CD4-positive, alpha-beta T cell treated with Interleukin-1 beta for 1 hour (primary cell): ENCODE measurements around the gene NHLRC2.
A peak's percentile ranks its signal among the peaks of the same experiment; 100 is the strongest.

Experiments
- DNase-seq, 2 donors: peaks; one replicate each; pipeline ENCODE4 v3.0.0-alpha.2; 2020 to 2022

The NHLRC2 gene

DNA sequence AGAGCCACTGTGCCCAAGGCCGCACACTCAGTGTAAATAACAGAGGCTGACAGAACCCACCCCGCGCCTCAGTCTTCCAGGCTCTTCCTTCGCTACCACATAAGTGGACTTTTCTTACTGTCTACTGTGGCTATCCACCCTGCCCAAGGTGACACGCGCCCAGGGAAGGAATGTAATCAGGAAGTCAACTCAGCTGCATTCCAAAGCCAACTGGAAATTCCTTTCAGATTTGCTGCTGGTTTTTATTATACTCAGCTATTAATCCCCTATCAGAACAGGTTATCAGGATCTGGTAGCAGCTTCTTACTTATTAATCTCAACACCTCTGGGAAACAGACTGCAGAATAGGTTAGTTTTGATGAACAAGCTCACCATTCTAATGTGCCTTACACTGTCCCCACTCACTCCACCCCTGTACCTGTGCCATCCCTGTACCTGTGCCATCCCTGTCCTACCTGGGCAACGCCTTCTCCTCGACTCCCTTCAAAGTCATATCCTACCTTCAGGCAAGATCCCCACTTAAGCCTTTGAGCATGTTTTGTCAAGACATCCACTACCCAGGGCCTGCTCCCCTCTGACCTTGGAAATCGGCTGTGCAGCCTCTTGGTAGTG, 90.7 kb downstream of the NHLRC2 start:
- no peak for DNase-seq

DNA sequence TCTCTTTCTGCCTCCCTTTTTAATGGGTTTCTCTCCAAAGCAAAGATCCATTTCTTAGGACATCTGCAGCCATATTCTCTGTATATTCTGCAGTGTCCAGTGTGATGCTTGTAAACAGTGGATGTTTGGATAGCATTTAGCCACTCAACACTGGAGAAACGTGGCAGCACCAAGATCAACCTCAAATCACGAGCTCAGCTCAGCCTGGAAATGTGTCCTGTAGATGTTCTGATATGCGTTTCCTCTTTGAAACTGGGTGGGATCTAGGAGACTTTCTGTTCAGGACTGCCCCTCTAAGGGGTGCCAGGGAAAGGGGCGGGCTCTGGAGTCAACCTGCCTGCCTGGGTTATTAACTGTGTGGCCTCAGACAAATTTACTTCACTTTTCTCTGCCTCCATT, 91.2 kb downstream of the NHLRC2 start:
- DNase-seq: no peak

DNA sequence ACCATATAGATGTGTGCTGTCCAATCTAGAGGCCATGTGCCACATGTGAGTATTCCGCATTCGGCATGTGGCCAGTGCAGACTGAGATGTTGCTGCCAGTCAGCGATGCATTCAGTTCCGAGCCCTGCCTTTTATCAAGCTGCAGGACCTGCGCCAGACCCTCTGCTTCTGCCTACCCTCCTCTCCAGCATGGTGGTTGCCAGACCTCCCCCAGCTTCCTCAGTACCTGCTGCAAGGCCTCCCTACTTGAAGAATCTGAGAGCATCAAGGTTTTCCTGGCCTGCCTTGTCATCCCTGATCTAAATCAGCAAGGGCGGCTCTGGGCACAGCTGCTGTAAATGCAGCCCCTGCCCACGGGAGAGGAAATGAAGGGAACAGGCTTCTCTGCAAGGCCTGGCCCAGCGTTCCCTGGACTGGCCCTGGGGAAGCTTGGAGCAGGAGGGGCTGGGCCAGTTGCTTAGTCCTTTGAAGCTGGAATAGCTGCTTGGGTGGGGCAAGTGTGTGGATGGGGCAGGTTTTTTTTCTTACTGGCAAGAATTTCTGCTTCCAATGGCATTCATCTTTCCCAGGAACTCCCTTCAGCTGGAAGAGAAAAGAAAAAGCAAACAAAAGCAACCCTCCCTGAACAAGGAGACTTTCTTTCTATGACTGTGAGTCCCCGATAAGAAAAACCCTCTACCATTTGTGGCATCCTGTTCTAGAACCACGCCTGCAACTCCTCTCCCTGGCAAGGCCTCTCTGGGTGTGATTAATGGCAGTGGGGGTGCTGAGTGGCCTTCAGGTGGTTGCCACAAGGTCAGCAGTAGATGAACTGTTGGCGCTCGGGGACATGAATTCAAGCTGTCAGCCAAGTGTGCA, 93.0 kb downstream of the NHLRC2 start:
- no peak for DNase-seq

DNA sequence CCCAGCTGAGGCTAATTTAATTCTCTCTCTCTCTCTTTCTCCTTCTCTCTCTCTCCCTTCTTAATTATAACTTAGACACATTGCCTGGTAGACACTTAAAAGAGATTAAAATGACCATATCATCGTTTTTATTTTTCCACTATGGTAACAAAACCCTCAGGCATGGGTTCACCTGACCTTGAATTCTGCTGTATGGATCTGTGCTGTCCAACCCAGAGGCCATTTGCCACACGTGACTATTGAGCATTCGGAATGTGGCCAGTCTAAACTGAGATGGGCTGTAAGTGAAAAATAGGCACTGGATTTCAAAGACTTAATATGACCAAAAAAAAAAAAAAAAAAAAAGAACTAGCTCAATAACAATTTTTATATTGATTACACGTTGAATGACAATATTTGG, 93.6 kb downstream of the NHLRC2 start:
- DNase-seq: no peak

DNA sequence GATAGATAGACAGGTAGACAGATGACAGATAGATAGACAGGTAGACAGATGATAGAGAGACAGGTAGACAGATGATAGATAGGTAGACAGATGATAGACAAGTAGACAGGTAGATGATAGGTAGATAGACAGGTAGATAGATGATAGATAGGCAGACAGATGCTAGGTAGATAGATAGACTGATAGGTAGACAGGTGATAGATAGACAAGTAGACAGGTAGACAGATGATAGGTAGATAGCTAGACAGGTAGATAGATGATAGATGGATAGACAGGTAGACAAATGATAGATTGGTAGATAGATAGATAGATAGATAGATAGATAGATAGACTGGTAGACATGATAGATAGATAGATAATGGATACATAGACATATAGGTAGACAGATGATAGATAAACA, 95.8 kb downstream of the NHLRC2 start:
- DNase-seq: no peak

DNA sequence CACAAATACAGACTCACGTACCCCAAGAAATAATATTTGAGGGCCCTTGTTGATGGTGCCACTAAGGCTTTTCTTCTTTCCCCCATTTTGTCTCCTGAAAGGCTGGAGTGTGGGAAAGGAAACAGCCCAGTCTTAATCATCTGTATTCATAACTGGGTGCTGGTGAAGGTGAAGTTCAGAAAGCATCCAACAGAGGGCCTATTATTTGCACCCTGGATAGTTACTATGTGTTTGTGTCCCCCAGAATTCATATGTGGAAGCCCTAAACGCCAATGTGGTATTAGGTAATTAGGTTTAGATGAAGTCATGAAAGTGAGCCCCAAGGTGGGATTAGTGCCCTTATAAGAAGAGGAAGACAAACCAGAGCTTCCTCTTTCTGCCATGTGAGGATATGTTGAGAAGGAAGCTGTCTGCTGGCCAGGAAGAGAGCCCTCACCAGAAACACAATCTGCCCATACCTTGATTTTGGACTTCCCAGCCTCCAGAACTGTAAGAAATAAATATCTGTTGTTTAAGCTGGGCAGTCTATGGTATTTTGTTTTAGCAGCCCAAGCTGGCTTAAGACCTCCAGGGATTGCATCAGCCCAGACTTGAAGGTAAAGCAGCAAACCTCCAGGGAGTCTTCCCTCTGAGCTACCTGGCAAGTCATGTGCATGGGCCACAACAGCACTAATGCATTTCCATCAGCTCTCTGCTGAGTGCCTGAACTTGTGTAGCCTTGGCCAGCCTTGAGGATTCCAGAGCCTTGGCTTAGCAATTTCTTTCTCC, 99.2 kb downstream of the NHLRC2 start:
- peak in 1 of 2 donors; percentile 21 for DNase-seq

DNA sequence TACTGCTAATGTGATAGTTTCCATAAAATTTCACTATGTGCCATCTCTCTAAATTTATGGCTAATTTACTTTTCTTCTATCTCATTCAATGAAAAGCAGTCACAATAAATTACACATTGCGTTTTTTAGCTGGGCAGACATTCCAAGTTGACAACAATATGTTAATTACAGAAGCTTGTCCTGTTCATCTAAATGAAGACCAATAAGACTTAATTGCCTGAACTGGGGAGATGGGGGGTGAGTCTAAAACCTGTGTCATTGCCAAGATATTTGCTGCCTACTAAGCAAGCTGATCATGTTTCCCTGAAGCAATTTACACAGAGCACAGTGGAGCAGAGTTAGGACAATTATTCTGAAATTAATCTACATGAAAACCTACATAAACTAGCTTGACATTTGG, 99.9 kb downstream of the NHLRC2 start:
- DNase-seq: no peak

DNA sequence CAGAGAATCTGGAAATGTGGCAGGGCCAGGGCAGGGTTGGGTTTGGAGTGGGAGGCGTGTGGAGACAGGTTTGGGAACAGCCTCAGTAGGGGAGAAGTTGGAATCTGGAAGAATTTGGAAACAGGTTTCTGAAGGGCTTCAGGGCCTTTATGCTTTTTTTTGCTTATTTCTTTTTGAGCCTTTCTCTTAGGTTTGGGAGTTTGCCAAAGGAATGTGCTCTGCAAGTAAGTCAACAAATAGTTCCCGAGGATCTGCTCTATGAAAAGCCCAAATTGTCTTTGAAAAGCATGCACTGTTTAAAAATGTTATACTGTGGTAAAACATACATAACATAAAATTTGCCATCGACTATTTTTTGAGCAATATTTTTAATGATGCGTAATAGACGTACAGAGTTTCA, 102.6 kb downstream of the NHLRC2 start:
- no peak for DNase-seq

DNA sequence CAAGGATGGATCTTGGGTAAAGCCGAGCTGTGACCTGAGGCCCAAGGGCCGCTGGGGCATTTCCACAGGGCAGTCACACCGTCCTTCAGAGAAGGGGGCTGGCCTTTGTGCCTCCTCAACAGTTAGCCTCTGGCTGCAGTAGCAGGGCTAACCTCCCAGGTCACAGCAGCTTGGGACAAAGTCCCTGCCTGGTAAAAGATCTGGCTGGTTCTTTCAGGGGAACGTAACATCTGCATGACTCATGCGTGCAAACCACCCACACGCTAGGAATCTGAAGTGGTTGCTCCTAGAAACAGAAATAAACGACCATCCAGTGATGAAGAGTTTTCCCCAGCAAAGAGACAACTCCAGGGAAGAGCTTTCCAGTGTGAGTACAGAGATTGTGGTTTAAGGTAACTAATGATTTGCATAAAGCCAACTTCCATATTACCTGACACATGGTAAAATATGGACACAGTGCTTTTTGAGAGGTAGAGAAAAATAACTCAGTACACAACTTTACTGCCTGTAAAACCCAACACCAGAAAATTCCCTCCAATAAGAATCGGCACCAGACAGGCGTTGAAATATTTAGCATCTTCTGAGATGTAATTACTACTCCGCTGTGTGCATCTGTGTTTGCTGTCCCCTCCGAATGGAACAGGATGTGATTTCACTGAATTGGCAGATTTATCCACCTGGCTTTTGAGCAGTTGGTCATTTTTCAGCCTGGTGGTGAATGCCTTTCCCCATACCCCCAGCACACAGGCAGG, 104.3 kb downstream of the NHLRC2 start:
- DNase-seq: no peak

DNA sequence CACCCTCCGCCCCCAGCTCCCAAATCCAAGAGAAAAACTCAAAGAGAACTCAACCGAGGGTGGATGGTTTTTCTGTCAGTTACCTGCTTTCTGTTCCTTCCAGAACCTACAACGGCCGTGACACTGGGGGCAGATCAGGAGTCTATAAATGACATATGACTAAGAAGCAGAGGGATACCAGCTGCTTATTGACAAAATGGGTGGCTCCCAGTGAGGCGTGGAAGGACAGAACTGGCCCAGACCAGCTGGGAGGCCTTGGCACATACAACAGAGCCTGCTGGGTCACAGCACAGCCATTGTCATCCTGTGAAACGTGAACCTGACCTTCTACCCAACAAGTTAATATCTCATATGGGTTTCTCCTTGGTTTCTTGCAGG, 104.9 kb downstream of the NHLRC2 start:
- no peak for DNase-seq

DNA sequence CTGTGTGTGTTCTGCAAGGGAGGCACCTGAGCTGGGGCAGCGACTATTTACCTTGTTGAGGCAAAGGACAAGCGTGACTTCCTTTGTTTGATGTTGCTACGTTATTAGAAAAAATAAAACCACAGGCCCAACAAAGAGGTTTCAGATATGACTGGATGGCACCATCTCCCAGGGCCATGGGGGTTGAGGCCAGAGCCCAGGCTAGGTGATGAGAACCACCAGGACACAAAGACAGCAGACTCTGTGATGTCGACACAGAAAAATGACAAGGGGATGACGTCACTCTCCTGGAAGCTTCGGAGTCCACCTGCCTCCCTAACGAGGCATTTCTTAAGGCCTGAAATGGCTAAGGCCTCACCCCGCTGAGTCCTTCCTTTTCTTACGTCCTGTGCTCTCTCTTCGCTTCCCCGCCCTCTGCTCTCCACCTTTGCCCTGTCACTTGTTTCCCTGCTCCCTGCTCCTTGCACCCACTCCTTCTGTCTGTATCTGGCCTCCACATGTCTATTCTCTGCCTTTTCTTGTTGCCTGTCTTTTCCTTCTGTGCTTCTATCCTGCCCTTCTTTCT, 106.2 kb downstream of the NHLRC2 start:
- DNase-seq: peak; percentile 26 to 67

DNA sequence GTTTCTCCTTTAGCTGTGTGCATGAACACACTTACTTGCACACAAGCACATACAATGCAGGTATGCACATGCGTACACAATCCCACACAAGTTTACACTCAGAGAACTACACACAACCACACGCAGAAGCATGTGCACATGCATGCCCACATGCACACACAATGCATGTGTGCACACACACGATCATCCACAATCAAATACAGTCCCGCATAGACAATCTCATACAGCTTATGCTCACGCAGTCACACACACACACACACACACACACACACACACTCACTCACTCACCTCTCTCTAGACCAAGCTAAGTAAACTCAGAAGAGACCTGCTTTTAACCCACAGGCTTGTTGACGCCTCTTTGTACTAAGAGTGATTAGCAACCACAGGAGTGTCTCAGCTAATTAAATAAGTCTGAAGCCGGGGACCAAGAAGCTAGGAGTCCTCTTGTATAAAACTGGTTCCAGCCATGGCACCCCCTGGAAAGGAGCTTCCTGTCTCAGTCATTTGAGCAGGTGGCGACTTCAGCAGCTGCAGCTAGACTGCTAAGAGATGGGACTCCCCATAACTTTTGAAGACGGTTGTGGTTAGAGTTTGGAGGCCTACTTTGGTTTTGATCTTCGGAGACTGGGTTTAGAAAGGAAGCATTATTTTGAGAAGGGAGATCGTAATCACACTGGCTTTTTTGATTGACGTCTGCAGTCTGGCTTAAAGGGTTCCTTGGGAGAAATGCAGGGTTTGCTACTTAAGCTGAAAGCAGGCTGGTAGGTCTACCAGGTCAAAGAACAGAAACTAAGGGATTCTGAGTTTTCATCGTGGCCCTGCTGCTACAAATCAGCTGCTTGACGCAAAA, 106.9 kb downstream of the NHLRC2 start:
- peak; percentile 71 to 85 for DNase-seq

DNA sequence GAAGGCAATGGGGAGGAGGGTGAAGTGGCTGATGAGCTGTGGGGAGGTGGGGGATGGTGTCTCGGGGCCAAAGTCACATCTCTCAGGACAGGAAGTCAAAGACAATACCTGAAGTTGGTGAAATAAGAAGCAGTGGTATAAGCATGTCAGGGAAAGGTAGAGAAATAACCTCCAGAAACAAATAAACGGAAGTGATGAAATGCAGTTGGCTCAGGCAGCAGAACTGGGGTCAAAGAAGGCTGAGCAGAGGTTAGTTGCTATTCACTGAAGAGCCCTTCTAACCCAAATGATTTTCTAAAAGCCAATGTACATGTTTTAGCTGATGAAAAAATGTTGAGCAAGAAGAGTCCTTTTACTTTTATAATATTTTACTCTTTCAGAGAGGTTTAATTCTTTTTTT, 110.6 kb downstream of the NHLRC2 start:
- DNase-seq: no peak

DNA sequence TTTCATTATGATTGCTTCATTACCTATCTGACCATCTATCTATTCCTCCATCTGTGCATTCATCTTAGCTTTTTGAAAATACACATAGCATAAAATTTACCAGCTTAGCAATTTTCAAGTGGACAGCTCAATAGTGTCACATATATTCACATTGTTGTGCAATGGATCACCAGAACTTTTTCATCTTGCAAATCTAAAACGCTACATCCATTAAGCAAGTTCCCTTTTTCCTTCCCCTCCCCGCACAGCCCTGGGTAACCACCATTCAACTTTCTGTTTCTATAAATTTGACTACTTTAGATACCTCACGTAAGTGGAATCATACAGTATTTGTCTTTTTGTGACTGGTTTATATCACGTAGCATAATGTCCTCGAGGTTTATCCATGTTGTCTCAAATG, 111.2 kb downstream of the NHLRC2 start:
- peak in 1 of 2 donors; percentile 15 for DNase-seq
